Panc1 (cell line): Measurements from ENCODE around the gene CDK12. TPM values are rescaled to one million over a fixed set of nuclear protein-coding genes. Genes with fewer than 3 reads are reported as not detected.

Source experiments
- ATAC-seq: fragments of 200-7000 bp; cut with Tn5 transposase; 2 replicates; pipeline ENCODE4 v1.9.1; 2020; ENCODE audit warnings: mild to moderate bottlenecking, moderate library complexity
- BruUV-seq: library from RNA; stranded (reverse); fragments of 400-500 nt; replicated peaks from 2 replicates; lab custom pipeline; 2021; lab: Mats Ljungman, UMichigan
- CTCF ChIA-PET: fragments of 300-600 bp; sonication (Branson Sonifier 250); formaldehyde crosslinking; loops from one replicate; lab custom pipeline; 2022; ENCODE audit warnings: antibody characterized with exemption; lab: Charles Lee
- POLR2A ChIA-PET: fragments of 300-600 bp; sonication (Branson Sonifier 250); formaldehyde crosslinking; loops from one replicate; lab custom pipeline; 2022; ENCODE audit warnings: antibody characterized with exemption; lab: Charles Lee
- DNase-seq: peaks from one replicate; pipeline ENCODE4 v3.0.0-alpha.2; 2010; ENCODE audit warnings: low read depth, low spot score
- H3K27ac ChIP-seq: 2 replicates; pipeline ENCODE4 v1.5.1; 2011; ENCODE audit warnings: mild to moderate bottlenecking, low read length, inconsistent platforms
- H3K27me3 ChIP-seq: fragments of 200-500 bp; sonication (Bioruptor generic); 2 replicates; pipeline ENCODE4 v1.6.0; 2014; ENCODE audit warnings: low read length, inconsistent platforms; ENCODE audit not compliant: control insufficient read depth, insufficient read depth
- H3K36me3 ChIP-seq: fragments of 200-500 bp; sonication (Bioruptor generic); 2 replicates; pipeline ENCODE4 v1.5.1; 2014; ENCODE audit warnings: inconsistent platforms, mild to moderate bottlenecking, low read length, moderate library complexity; ENCODE audit not compliant: control insufficient read depth, insufficient read depth
- H3K4me1 ChIP-seq: 2 replicates; pipeline ENCODE4 v1.5.1; 2011; ENCODE audit warnings: inconsistent platforms, mild to moderate bottlenecking, low read length, moderate library complexity; ENCODE audit not compliant: control insufficient read depth, insufficient read depth
- H3K4me3 ChIP-seq, 2 experiments: 2 replicates each; pipeline ENCODE4 v1.5.1; 2011 to 2012; ENCODE audit warnings: low read depth in 2 of 2, low read length in 2 of 2, mild to moderate bottlenecking in 2 of 2, inconsistent platforms in 1 of 2, moderate library complexity in 1 of 2
- H3K9me3 ChIP-seq: fragments of 200-500 bp; sonication (Bioruptor generic); 2 replicates; pipeline ENCODE4 v1.5.1; 2014; ENCODE audit warnings: low read depth, mild to moderate bottlenecking, inconsistent platforms, low read length, moderate library complexity; ENCODE audit not compliant: control insufficient read depth, insufficient read depth
- CTCF ChIP-seq: fragments of 450-650 bp; IDR thresholded peaks from 2 replicates; pipeline ENCODE4 v1.5.1; 2017; ENCODE audit warnings: mild to moderate bottlenecking
- POLR2AphosphoS5 ChIP-seq: IDR thresholded peaks from 2 replicates; pipeline ENCODE4 v1.6.1; 2012; ENCODE audit warnings: mild to moderate bottlenecking, low read depth, low read length, moderate library complexity
- REST ChIP-seq, 2 experiments: IDR thresholded peaks; 2 replicates each; pipeline ENCODE4 v1.6.1; 2011 to 2012; ENCODE audit warnings: low read depth in 2 of 2, control low read depth in 1 of 2, low read length in 1 of 2, mild to moderate bottlenecking in 1 of 2, moderate library complexity in 1 of 2; ENCODE audit not compliant: insufficient read depth in 1 of 2
- SIN3A ChIP-seq: IDR thresholded peaks from 2 replicates; pipeline ENCODE4 v1.6.1; 2012; ENCODE audit warnings: low read depth, mild to moderate bottlenecking, low read length, moderate library complexity, borderline replicate concordance; ENCODE audit not compliant: insufficient read depth
- TCF7L2 ChIP-seq: IDR thresholded peaks from 2 replicates; pipeline ENCODE4 v1.6.1; 2011; ENCODE audit warnings: mild to moderate bottlenecking, low read depth, low read length, inconsistent platforms
- in situ Hi-C: cut with HindIII; loops from 2 replicates; pipeline ENCODE4 v1.10.0; 2016; ENCODE audit warnings: low sequenced_read_pairs, low pct_unique_long_range_greater_than_20kb
- intact Hi-C: fragments of 100-400 bp; cut with micrococcal nuclease; formaldehyde crosslinking; loops from one replicate; pipeline ENCODE4 v1.10.0; 2022; ENCODE audit not compliant: unreplicated experiment
- total RNA-seq: library from RNA; stranded (reverse); gene quantifications from one replicate; pipeline ENCODE4 v1.2.1, GENCODE V29; 2021; ENCODE audit not compliant: unreplicated experiment

The CDK12 gene
- total RNA-seq, 1 experiment from 2014 or later = 57.8 TPM

- TF ChIP-seq TCF7L2 = no peak
- TF ChIP-seq POLR2AphosphoS5 = no peak
- TF ChIP-seq SIN3A = no peak
- TF ChIP-seq CTCF = no peak
- TF ChIP-seq REST (IDR thresholded peaks at IDR 0.05; ENCODE audit: insufficient read depth in 1 of 2, low read depth in 2 of 2, low read length in 1 of 2) = no peak
Observed at GRCh38 chr17:39538866-39539265, 77.6 kb downstream of the CDK12 start.

GRCh38 chr17:39540611-39541010 lies 79.3 kb downstream of the CDK12 start:
- POLR2A ChIA-PET = no interaction called here
- Histone ChIP-seq H3K36me3 (no peaks in the 10 kb centered on the region), H3K27ac (no peak overlapping the region), H3K4me1 (no peaks in the 10 kb centered on the region), H3K4me3 (no peak overlapping the region), H3K9me3 (no peaks in the 10 kb centered on the region), H3K27me3 (no peaks in the 10 kb centered on the region)
- no peak for ATAC-seq
- intact Hi-C loops = no loop called here
- in situ Hi-C loops = no loop called here
- TF ChIP-seq POLR2AphosphoS5 = no peak
- TF ChIP-seq TCF7L2 = no peak
- TF ChIP-seq CTCF = no peak
- TF ChIP-seq REST (IDR thresholded peaks at IDR 0.05; ENCODE audit: insufficient read depth in 1 of 2, low read depth in 2 of 2, low read length in 1 of 2) = no peak
- no peak for TF ChIP-seq SIN3A
- DNase-seq = no peak
- BruUV-seq = no TSS peak
- CTCF ChIA-PET = interaction anchor here (0.7 kb wide), 1 partner anchor 81 kb away, joined by 16 read pairs; no protein-coding TSS in a partner anchor

More at GRCh38 chr17:39538866-39539265, 77.6 kb downstream of the CDK12 start:
- intact Hi-C loops (no loop called here), in situ Hi-C loops (no loop called here)
- ATAC-seq (no peak), DNase-seq (no peak)
- BruUV-seq = no TSS peak
- Histone ChIP-seq H3K36me3 (no peaks in the 10 kb centered on the region; the same call in 1 of the 2 replicates), H3K4me1 (no peaks in the 10 kb centered on the region), H3K27me3 (no peaks in the 10 kb centered on the region), H3K4me3 (no peak overlapping the region), H3K27ac (no peak overlapping the region), H3K9me3 (no peaks in the 10 kb centered on the region)
- CTCF ChIA-PET = no interaction called here
- POLR2A ChIA-PET = no interaction called here
